Right cardiac atrium (tissue), 5 donors: ENCODE results near the gene PRKN. TPM values are rescaled to one million over a fixed set of nuclear protein-coding genes. Genes with fewer than 3 reads are reported as not detected.

ENCODE experiments used
- ATAC-seq, 2 donors: fragments of 200-7000 bp; cut with Tn5 transposase; one replicate each; pipeline versions ENCODE4 v1.8.0 to v1.9.1; 2020; ENCODE audit warnings: moderate library complexity in 2 of 2, mild to moderate bottlenecking in 1 of 2
- DNase-seq, 3 donors: peaks; one replicate each; pipeline ENCODE4 v3.0.0-alpha.2; 2020
- H3K27ac ChIP-seq: one replicate; pipeline ENCODE4 v1.5.1; 2013; ENCODE audit warnings: mild to moderate bottlenecking, low read length, control low read depth, moderate library complexity
- H3K27me3 ChIP-seq: one replicate; pipeline ENCODE4 v1.6.1; 2013; ENCODE audit not compliant: control insufficient read depth, insufficient read depth
- H3K4me1 ChIP-seq: one replicate; pipeline ENCODE4 v1.6.1; 2013; ENCODE audit warnings: low read length; ENCODE audit not compliant: control insufficient read depth, insufficient read depth
- H3K4me3 ChIP-seq: one replicate; pipeline ENCODE4 v1.5.1; 2013; ENCODE audit warnings: low read length, control low read depth
- H3K9me3 ChIP-seq: one replicate; pipeline ENCODE4 v1.6.1; 2013; ENCODE audit warnings: low read length; ENCODE audit not compliant: control insufficient read depth
- WGBS: extraction: QIAGEN DNeasy Blood & Tissue Kit; methylation state at CpG from one replicate; pipeline ENCODE4 v1.1.7; 2013; 5-methylcytosine and 5-hydroxymethylcytosine counted together
- intact Hi-C, 4 donors: fragments of 100-400 bp; cut with DNase I; formaldehyde crosslinking; loops; one replicate each; pipeline versions ENCODE4 v1.11.0 to v1.14.0; 2022 to 2023
- polyA plus RNA-seq: library from polyadenylated mRNA; stranded (reverse); fragments of 200-250 nt; gene quantifications from one replicate; pipeline ENCODE4 v1.2.3, GENCODE V29; 2013
- total RNA-seq, 4 donors: library from RNA; stranded (reverse); fragmentation: NEBNext Ultra II Directional; extraction: Animal tissue kit (Norgen Biotek cat#: 25700); gene quantifications; one replicate each; pipeline ENCODE4 v1.2.1, GENCODE V29; 2021
- donor health status: healthy with polysubstance abuse.
- donor health status: DM: no; HTN: yes; CAD: no.
- donor health status: DM: no; HTN: no; CAD: no.
- donor health status: DM: no; HTN: yes; CAD: no; lungs with severe emphysema.
- donor health status: DM: yes; HTN: yes; CAD: no.

The PRKN gene
- total and polyA plus RNA-seq, 5 donors, result 9.6 to 33.0 (median 24.8) TPM

- WGBS, result 85% methylated on average over 5 of the region's 5 CpGs
- intact Hi-C loops, result no loop called here
- no peaks in the 10 kb centered on the region for H3K27me3 ChIP-seq
- no peak overlapping the region for H3K4me3 ChIP-seq
- no peaks in the 10 kb centered on the region for H3K9me3 ChIP-seq
- ATAC-seq (peak in 1 of 2 donors; percentile 76), DNase-seq (no peak)
- no peak overlapping the region for H3K27ac ChIP-seq
- H3K4me1 ChIP-seq, result no peaks in the 10 kb centered on the region
Measured at GRCh38 chr6:161455848-161456247, 1271.7 kb downstream of the PRKN start.

- intact Hi-C loops, result no loop called here
- ATAC-seq, result no peak
- DNase-seq, result no peak
- Histone ChIP-seq H3K4me1 (no peaks in the 10 kb centered on the region), H3K4me3 (no peak overlapping the region), H3K27ac (no peak overlapping the region), H3K27me3 (no peaks in the 10 kb centered on the region), H3K9me3 (no peaks in the 10 kb centered on the region)
- 64% methylated on average over 4 of the region's 4 CpGs for WGBS
Measured at GRCh38 chr6:161453558-161453957, 1274.0 kb downstream of the PRKN start.

DNA sequence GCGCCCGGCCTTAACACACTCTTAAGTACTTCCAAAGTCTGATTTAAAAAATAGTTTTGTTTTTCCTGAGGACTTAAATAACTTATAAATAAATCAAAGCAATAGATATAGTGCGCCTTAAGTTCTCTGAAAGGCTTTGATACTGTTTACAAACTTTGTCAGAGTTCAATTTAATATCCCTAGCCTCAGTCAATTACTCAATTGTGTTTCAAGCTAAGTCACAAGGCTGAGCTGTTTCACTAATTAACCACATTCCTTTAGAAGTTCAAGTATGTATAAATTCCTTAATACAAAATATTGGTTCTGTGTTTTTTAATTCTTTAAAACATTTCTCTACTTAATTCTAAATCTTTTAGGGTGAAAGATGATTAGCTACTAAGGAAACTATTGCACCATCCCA lies 1275.3 kb downstream of the PRKN start:
- 94% methylated on average over 3 of the region's 3 CpGs for WGBS

GRCh38 chr6:161449521-161449920 lies 1278.0 kb downstream of the PRKN start:
- no peak overlapping the region for H3K27ac ChIP-seq
- WGBS, result 90% methylated on average over 3 of the region's 3 CpGs
- no peaks in the 10 kb centered on the region for H3K4me1 ChIP-seq
- no peaks in the 10 kb centered on the region for H3K27me3 ChIP-seq
- intact Hi-C loops, result no loop called here
- DNase-seq (no peak), ATAC-seq (no peak)
- H3K9me3 ChIP-seq, result no peaks in the 10 kb centered on the region
- no peak overlapping the region for H3K4me3 ChIP-seq

More for the DNA sequence above, 1275.3 kb downstream of the PRKN start:
- Histone ChIP-seq H3K27ac (no peak overlapping the region), H3K4me1 (no peaks in the 10 kb centered on the region), H3K9me3 (no peaks in the 10 kb centered on the region), H3K27me3 (no peaks in the 10 kb centered on the region), H3K4me3 (no peak overlapping the region)
- ATAC-seq, result no peak
- DNase-seq, result no peak
- intact Hi-C loops, result no loop called here

DNA sequence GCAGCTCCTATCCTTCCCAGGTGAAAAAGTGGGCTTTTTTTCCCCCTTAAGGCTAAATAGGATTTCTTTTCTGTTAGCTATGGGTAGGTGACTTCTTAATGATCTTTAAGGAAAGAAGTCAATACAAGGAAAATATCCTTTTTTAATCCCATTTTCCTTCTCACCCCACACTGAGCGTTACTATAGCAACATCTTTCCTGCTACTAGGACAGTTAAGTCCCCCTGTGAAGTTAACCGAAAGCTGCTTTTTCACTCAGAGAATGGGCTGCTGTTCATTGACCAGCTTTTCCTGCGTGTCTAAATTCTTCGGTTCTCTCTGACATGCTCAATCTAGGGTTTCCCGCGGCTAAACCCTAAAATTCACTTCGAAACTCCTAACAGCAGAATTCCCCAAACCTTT lies 1280.6 kb downstream of the PRKN start:
- ATAC-seq, result no peak
- H3K4me1 ChIP-seq, result peaks cover 2% of the 10 kb centered on the region

GRCh38 chr6:161446296-161446925 lies 1281.2 kb downstream of the PRKN start:
- Histone ChIP-seq H3K4me3 (no peak overlapping the region), H3K9me3 (no peaks in the 10 kb centered on the region), H3K4me1 (peaks cover 2% of the 10 kb centered on the region), H3K27me3 (no peaks in the 10 kb centered on the region), H3K27ac (no peak overlapping the region)
- DNase-seq (no peak), ATAC-seq (no peak)
- intact Hi-C loops, result no loop called here
- 83% methylated on average over 6 of the region's 6 CpGs for WGBS

More for the DNA sequence above, 1280.6 kb downstream of the PRKN start:
- WGBS, result 95% methylated on average over 7 of the region's 7 CpGs
- H3K27me3 ChIP-seq, result no peaks in the 10 kb centered on the region
- no peaks in the 10 kb centered on the region for H3K9me3 ChIP-seq
- DNase-seq, result no peak
- no peak overlapping the region for H3K4me3 ChIP-seq
- H3K27ac ChIP-seq, result no peak overlapping the region
- intact Hi-C loops, result no loop called here

GRCh38 chr6:161445021-161445799 lies 1282.4 kb downstream of the PRKN start:
- DNase-seq, result no peak
- intact Hi-C loops, result no loop called here
- no peak for ATAC-seq
- H3K4me3 ChIP-seq, result no peak overlapping the region
- H3K27me3 ChIP-seq, result no peaks in the 10 kb centered on the region
- WGBS, result 72% methylated on average over 20 of the region's 20 CpGs
- H3K27ac ChIP-seq, result no peak overlapping the region
- H3K4me1 ChIP-seq, result peaks cover 2% of the 10 kb centered on the region
- no peaks in the 10 kb centered on the region for H3K9me3 ChIP-seq

DNA sequence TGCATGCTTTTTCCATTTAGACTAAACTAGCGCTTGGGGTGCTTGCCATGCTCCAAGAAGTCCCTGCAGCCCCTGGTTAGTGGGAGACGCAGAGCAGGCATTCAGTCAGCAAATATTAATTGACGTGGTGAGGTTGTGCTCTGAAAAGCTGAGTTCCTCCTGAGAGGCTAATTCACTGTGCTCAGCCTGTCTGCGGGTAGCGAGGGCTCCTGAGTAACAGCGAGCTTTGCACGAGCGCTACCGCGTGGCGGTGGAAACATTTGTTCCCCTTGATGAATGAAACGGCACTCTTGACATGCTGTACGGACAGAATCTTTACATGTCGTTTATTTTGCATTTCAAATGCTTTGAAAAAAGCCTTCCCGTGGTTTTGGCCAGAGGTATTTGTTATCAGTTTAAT lies 1283.1 kb downstream of the PRKN start:
- intact Hi-C loops, result no loop called here
- peaks cover 2% of the 10 kb centered on the region for H3K4me1 ChIP-seq
- no peaks in the 10 kb centered on the region for H3K9me3 ChIP-seq
- no peak overlapping the region for H3K4me3 ChIP-seq
- WGBS, result 66% methylated on average over 15 of the region's 15 CpGs
- no peaks in the 10 kb centered on the region for H3K27me3 ChIP-seq
- H3K27ac ChIP-seq, result no peak overlapping the region
- DNase-seq, result peak in 2 of 3 donors; percentile 66 to 68
- ATAC-seq, result peak; percentile 46 to 55

DNA sequence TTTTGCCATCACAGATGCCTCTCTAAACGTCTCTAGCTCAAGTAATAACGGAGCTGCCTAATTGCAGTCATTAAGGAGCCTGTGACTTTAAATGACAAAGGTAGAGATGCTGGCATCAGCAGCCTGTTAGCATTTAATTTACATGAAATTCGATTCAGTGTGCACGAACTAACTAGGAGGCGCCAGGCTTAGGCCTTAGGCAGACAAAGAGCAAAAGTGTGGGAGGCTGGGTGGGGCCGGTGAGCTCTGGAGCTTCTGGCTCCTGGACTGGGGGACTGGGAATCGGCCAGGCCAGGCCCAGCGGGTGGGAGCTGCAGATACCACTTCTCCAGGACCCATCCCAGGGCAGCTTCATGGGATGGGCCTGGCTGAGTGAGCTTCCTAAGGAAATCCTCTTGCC lies 1283.7 kb downstream of the PRKN start:
- Histone ChIP-seq H3K4me1 (peaks cover 4% of the 10 kb centered on the region), H3K9me3 (no peaks in the 10 kb centered on the region), H3K27ac (no peak overlapping the region), H3K27me3 (no peaks in the 10 kb centered on the region), H3K4me3 (no peak overlapping the region)
- 57% methylated on average over 8 of the region's 8 CpGs for WGBS
- DNase-seq (peak; percentile 46 to 69 (median 66)), ATAC-seq (peak; percentile 46 to 83)
- intact Hi-C loops, result no loop called here

GRCh38 chr6:161442420-161442819 lies 1285.1 kb downstream of the PRKN start:
- peaks cover 4% of the 10 kb centered on the region for H3K4me1 ChIP-seq
- no peaks in the 10 kb centered on the region for H3K9me3 ChIP-seq
- H3K27ac ChIP-seq, result no peak overlapping the region
- H3K4me3 ChIP-seq, result no peak overlapping the region
- DNase-seq, result no peak
- ATAC-seq, result no peak
- intact Hi-C loops, result no loop called here
- no peaks in the 10 kb centered on the region for H3K27me3 ChIP-seq
- WGBS, result 79% methylated on average over 15 of the region's 15 CpGs

DNA sequence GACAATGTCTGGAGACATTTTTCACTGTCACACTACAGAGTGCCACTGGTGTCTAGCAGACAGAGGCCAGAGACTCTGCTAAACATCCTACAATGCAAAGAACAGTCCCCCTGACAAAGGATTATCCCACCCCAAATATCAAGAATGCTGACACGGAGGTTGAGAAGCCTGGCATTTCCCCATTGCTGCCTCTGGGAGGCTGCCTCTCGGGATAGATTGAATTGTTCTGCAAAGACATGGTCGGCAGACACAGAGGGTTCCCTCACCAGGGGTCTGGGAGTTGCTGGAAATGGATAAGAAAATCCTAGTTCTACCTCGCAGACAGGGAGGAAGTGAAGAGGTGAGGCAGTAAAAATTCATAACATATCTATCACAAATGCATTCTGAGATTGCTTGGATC lies 1287.3 kb downstream of the PRKN start:
- intact Hi-C loops, result no loop called here
- Histone ChIP-seq H3K27me3 (no peaks in the 10 kb centered on the region), H3K27ac (no peak overlapping the region), H3K9me3 (no peaks in the 10 kb centered on the region), H3K4me3 (no peak overlapping the region), H3K4me1 (peaks cover 4% of the 10 kb centered on the region)
- WGBS, result 95% methylated on average over 4 of the region's 4 CpGs
- DNase-seq (no peak), ATAC-seq (no peak)
